HG03457 (cell line): ENCODE measurements around the gene TNFRSF14.
"Not testable (repeated sequence)": the region's sequence is repeated elsewhere in the genome, so short reads cannot be mapped to it uniquely, and the experiment has no call there.

Experiments used
- ATAC-seq: cut with Tn5 transposase; IDR thresholded peaks from one replicate; pipeline ENCODE4 v1.9.1; 2021; ENCODE audit warnings: moderate number of reproducible peaks; ENCODE audit not compliant: unreplicated experiment

TNFRSF14 gene

DNA sequence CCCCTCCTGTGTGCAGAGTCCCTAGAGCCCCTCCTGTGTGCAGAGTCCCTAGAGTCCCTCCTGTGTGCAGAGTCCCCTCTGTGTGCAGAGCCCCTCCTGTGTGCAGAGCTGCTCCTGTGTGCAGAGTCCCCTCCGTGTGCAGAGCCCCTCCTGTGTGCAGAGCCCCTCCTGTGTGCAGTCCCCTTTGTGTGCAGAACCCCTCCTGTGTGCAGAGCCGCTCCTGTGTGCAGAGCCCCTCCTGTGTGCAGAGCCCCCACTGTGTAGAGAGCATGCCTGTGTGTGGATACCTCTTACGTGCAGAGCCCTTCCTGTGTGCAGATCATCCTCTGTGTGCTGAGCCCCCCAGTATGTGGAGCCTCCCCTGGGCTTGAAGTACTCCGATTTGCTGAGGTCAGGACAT is 17.8 kb upstream of the TNFRSF14 start:
- ATAC-seq: no peak

DNA sequence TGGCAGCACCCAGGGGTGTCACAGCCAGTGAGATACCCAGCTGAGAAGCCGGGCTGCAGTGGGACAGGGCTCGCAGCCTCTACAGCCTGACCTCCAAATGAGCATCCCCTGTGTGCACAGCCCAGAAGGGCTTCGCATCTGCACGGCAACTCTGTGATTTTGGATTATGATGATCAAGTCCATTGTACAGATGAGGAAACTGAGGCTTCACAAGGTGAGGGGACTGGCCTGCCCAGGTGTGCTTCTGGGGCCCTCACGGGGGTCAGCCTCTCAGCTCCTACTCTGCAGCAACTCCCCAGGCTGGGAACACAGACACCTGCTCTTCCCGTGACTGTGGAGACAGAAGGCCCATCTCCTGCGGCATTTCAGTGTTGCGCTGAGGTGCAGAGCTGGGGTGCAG is 17.3 kb upstream of the TNFRSF14 start:
- no peak for ATAC-seq

DNA sequence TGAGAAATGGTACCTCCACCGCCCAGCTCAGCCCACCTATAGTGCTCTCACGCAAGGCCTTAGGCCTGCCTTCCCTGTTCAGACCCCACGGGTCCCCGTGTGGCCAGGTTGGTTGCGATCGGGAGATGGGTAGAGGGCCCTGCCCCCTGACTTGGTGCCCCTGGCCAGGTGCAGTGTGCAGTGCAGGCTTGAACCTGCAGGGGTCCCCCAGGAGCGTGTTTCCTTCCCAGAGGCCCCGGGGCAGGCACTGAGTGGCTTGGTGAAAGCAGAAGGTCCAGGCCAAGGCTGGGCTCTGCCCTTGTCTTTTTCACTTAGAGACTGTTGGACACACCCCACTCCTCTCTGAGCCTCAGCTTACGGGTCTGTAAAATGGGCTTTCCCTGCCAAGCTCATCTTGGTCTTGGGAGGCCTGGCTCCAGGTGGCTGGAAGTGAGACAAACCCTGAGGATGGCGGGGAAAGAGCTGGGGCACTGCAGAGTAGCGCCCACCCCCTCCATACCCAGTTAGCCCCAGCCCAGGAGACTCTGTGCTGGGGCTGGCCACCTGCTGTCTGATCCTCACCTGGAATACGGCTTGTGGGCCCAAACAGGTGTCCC is 16.8 kb upstream of the TNFRSF14 start:
- ATAC-seq: no peak

DNA sequence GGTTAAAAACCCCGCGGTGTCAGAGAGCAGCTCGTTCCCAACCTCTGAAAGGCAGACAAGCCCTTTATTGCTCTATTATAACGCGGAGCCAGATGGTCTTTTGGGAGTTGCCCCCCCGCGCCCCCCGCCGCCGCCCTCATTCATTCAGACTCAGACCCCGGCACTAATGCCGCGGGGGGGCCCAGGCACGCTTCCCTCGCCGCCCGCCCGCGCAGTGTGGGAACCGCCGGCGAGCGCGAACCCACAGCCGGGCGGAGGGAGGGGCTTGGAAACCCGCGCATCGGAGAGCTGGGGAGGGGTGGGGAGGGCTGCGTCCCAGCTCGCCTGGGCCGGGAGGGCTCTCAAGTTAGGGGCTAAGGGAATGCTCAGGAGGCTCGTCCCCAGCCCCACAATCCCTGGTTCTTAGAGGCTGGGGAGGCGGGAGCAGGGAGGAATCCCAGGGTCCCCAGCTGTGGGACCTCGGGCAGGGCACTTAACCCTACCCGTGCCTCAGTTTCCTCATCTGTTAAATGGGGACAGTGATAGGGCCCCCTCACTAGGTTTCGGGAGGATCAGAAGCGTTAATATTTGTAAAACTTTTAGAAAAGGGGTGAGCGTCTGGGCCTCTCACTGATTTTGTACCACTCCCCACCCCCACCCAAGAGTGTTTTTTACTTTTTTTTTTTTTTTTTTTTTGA is 15.2 kb upstream of the TNFRSF14 start:
- ATAC-seq: no peak

DNA sequence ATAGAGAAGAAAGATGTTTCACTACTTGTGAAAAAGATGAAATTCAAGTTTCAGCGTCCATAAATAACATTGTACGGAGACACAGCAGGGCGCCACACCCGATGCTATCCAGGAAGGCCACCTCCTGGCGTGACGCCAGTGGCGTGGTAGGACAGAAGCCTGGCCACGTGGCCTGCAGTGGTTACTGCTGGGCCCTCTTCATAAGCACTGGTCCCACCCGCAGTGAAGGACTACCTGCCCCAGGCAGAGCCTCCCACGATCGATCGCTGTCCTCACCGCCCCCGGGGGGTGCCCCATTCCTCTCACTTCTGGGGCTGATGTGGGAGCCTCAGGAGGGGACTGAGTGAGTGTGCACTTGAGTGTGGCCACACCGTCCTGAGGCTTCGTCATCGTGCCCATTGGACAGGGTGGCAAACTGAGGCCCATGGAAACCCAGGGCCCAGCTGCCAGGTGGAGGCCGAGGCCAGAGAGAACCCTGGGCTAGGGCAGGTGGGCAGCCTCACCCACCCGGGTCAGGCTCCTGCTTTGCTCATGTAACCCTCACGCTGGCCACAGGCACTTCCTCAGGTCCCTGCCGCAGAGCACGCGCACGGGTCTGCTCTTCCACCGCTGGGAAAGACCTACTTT is 14.4 kb upstream of the TNFRSF14 start:
- ATAC-seq: no peak

DNA sequence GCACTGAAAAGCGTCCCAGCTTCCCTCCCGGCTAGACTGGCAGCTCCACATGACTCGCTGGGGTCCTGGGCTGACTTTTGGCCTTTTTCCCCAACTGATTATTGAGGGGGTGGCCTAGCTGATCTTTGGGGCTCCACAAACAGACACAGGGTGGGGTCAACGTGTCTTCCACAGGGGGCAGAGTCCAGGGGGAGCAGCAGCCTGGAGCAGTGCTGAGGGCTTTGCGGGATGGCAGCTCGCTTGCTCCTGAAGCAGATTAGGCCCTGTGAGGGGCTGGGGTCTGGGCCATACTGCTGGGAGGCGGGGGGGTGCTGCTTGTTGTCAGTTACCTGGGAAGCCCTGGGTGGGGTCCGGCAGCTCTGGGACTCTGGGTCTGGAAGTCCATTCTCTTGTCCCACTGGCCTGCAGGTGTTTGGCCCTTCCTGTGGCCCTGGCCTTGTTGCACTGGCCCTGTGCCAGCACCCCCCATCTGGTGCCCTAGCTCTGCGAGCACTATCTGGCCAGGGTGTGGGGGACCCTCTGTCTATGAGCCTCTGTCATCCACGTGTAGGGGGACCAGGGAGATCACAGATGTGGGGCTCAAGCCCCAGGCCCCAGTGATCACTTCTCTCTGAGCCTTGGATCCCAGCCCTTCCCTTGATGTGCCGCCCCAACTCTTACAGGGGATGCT is 13.8 kb upstream of the TNFRSF14 start:
- no peak for ATAC-seq

DNA sequence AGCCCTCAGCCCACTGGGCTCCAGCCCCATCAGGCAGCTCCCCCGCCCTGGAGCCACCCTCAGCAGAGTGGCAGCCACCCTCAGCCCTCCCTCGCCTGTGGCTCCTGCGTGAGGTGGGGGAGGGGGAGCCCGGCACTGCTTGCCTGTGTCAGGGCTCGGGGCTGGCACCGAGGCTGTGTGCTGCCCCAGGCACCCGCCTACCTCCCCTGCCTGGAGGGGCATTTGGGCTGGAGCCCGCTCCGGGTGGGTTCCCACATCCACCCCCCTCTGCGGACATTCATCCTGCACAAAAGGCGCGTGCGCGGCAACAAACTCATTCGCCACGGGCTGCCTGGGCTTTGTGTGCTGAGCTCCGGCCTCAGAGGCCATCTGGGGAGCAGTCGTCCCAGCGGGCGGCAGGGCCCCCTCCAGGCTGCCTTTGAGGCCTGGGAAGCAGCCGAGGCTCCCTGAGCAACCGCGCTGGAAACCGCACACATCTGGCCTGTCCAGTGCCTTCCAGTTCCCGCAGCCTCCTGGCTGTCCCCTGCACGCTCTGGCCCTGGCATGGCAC is 12.6 kb upstream of the TNFRSF14 start:
- no peak for ATAC-seq

DNA sequence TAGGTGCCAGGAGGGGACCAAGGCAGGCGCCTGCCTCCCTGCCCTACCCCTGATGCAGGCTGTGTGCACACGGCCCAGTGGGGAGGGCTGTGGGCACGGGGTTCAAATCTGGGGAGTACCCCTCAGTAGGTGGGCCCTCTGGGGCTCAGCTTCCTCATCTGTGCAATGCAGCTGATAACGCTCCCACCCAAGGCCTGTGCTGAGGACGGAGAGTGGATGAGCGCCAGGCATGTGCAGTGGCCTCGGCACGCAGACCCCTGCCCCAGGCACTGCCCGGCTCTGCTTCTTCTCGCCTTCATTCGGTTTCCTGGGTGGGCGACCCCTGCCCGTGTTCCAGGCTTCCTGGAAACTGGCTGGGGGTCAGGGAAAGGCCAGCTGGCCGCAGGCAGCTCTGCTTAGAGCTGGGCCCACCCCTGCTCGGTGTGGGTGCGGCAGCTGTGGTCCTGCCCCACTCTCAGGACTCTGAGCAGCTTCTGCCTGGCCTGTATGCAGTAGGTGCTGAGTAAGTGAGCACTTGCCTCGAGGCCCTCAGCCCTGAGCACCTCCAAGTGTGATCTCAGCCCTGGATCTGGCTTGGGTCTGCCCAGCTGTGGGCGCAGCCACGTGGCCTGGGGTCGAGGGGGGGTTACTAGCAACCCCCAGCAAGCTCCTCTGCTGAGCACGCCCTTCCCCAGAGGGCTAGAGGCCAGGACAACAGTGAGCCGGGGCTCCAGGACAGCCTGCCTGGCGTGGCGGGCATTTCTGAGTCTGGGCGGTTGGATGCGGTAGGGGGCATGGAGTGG is 11.9 kb upstream of the TNFRSF14 start:
- no peak for ATAC-seq

DNA sequence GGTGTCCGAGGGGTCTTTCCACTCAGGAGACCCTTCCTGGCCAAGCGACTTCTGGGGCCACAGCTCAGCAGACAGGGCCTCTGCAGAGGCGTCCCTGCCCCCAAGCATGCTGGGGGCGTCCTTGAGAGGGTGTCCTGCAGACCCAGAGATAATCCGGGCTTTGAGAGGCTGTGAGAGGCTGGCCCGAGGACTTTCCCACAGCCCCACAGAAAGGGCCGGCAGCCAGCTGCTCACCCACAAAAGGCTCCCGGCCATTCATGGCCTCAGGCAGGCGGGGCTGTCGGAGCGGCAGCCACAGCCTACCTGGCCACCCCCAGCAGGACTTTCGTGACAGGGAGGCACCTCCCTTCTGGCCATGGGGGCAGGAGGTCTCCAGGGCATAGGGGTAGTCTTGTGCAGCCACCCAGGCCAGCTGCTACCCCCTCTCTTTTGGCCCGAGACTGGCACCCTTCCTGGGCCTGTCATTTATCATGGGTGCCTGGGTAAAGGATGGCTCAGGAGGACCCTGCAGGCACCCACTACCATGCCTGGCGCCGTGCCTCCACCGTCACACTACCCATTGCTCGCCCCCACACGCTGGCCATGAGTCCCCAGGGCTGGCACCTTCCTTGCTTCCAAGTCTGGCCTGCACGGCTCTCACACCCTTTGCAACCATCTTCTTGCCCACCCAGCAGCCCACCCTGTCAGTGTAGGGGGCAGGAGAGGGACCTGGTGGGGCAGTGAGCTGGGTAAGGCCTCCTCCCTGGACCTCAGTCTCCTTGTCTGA is 11.1 kb upstream of the TNFRSF14 start:
- no peak for ATAC-seq

DNA sequence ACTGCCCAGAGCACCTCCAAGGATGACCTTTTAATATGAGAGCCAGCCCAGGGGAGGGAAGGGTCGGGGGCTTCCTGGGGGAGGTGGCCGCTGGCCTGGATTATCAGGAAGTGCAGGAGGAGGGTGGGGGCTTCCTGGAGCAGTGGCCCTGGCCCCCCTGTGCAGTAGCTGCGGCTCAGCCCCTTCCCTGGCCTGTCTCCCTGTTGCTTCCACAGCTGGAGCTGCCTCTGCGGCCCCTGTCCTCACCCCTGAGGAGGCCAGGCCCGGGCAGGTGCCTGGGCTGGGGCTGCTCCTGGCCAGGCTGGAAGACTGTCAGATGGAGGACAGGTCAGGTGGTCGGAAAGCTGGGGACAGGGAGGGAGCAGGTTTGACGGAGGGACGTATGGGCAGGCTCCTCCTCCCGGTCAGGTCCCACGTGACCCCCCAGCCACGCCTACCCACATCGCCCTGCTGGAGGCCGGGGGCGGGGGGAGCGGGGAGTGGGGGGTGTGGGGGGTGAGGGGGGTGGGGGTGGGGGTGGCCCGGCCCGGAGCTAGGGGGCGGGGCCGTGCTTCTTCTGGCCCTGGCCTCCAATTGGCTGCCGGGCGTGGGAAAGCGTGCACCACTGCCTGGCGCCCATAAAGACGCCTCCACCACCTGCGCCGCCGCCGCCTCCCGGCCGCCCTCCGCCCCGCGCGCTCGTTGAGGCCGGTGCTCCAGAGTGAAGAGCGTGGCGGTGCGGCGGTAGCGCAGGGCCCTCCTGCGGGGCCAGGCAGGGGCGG is 10.2 kb upstream of the TNFRSF14 start:
- ATAC-seq: peak; percentile 27

DNA sequence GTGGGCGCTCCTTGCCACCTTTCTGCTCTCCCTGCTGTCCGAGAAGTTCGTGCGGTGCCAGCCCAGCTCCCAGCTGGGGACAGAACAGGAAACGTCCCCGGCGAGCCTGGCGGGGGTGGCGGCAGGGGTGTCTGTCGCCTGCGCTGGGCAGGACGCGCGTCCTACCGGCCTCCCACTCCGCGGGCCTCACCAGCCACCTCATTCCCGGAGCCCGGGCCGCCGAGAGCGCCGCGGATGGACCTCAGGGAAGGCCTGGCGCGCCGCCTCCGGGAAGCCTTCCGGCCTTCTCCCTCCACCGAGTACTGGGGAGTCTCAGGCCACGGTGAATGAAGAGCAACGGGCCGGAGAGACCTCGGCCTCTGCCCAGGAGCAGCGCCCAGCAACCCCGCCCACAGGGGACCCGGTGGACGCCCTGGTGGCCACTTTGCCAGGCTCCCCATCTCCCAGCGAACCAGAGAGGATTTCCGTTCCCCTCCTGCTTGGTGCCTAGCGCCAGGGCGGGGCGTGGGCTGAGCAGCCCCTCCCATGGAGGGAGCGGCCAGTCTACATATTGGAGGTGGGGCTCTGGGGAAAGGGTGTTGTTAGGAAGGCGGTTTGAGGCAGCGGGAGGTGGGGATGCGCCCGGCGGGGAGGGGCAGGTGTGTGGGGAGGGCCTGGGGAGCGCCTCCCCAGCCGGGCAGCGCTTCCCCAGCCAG is 9.5 kb upstream of the TNFRSF14 start:
- peak; percentile 30 for ATAC-seq

DNA sequence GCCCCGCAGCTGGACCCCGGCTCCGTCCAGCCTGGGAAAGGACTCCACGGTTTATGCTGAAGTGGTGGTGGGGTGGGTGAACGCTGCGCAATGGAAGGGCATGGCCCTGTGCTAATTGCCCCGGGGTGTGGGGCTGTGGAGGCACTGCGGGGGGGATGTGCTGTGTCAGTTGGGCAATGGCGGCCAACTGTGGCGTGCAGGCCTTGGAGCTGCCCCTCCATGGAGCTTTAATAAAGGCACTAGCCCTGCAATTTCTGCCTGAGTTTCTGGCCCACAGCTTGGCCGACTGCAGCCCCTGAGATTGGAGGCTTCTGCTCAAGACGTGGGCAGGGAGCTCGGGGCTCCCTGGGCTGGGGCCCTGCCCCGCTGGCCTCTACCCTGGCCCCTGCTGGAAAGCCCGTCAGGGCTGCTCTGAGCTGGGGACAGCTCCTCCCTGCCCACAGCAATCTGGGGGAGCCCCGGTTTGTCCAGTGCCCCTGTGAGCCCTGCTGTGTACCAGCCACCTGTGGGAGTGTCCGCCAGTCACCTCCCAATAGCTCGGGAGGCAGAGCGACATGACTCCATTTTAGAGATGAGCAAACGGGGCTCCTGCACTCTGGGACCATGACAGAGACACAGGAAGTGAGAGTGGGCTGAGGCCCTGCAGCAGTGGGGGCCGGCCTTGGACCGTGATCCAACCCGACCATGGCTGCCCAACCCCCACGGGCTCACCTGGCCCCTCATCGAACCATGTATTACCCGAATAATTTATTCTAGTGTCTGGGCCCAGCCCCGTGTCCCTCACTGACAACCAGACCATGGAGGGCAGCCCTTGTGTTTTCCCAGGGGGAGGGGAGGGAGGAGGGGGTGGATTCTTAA is 8.7 kb upstream of the TNFRSF14 start:
- peak; percentile 1 for ATAC-seq

DNA sequence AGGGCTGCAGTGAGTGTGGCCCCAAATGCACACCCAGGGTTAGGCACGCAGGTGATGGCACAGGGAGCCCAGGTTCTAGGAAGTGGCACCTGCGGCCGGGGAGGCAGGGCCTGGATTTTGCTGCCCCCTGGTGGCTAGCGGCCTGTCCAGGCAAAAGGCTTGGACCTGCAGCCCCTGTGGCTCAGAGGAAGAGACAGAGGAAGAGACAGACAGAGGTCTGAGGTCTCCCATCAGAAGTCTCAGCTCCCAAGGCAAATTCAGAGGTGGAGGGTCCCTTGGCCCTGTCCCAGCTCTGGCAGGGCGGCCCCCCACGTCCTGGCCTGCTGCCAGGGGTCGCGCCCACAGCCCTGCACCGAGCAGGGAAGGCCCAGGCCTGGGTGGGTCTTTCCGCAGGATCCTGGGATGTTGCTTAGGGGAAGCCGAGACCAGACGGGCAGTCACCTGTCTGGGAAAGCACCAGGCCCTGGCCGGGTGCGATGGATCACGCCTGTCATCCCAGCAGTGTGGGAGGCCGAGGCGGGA is 8.0 kb upstream of the TNFRSF14 start:
- ATAC-seq: no peak

DNA sequence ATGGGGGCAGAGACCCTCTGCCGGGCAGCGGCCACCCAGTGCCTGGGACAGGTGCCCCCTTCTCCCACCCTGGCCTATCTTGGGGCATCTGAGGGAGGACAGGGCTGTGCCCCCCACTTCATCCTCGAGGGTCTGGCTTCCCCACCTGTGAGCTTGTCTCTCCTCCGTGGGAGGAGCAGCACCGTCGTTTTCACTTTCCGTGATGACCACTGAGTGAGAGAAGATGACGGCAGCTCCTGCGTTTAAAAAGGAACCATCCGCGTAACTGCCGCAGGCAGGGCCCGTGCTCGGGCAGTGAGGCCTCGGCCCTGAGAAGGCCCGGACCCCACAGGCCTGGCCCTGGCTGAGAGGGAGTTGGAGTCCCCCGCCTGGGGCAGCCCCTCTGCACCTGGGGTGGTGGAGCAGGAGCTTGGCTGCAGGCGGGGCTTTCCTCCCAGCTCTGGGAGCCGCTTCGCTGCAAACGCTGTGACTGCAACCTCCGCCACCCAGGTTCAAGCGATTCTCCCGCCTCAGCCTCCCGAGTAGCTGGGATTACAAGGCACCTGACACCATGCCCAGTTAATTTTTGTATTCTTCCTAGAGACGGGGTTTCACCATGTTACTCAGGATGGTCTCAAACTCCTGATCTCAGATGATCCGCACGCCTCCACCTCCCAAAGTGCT is 6.7 kb upstream of the TNFRSF14 start:
- not testable (repeated sequence) for ATAC-seq

DNA sequence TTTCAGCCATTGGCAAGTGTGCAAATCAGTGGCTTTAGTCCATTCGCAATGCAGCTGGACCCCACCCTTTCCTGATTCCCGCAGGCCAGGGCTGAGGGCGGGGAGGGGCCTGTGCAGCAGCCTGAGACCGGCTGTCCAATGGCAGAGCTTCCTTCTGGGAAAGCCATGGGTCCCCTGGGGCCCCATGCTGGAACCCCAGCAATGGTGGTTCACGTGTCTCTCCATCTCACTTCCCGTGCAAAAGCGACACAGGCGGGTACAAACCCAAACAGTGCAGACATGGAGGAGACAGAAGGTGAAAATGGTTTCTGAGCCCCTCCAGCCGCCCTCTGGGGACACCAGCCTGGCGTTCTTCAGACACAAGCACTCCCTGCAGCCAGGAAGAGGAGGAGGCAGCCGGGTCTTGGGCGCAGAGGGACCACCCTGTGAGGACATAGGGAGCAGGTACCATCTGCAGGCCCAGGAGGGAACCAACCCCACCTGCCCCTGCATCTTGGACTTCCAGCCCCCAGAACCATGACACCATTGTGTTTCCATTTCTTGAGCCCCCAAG is 5.8 kb upstream of the TNFRSF14 start:
- ATAC-seq: not testable (repeated sequence)

DNA sequence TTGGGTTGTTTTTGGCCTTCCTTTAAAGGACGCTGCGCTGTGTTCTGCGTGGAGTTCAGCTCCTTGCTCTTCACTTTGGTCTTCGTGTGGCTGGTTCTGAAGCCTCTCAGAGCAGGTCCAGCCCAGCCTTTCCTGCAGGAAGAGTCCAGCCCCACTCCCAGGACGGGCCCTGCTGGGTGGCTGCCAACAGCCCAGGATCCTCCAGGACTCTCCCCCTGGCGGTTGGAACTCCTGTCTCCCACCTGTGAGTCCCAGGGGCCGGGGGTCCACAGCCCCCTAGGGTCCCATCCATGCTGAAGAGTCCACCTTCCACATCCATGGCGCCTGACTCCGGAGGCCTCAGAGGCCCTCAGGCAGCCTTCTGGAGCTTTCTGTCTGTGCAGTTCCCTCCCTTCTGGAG is 4.6 kb upstream of the TNFRSF14 start:
- not testable (repeated sequence) for ATAC-seq

DNA sequence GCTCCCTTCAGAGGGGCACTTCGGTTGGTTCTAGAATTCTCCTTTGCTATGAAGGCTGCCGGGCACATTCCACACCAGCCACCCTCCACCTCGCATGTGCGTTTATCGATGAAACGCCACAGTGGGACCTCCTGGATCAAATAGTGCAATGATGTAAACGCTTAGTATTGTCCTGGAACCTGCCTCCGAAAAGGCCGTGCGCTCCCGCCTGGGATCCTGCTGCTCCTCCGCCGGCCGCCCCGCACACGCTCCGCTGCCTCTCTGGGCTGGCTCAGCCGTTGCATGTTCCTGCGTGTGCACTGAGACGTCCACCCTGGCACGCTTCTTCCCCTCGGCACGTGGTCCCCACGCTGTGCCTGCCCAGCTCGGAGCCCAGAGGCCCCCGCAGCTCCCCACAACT is 4.0 kb upstream of the TNFRSF14 start:
- no peak for ATAC-seq
